ENCODE results near the gene TFEB. TPM values are rescaled to one million over a fixed set of nuclear protein-coding genes. Genes with fewer than 3 reads are reported as not detected.

The TFEB gene
- total RNA-seq, 4 donors from 2014 or later, result 19.0 to 23.3 (median 21.6) TPM

DNA sequence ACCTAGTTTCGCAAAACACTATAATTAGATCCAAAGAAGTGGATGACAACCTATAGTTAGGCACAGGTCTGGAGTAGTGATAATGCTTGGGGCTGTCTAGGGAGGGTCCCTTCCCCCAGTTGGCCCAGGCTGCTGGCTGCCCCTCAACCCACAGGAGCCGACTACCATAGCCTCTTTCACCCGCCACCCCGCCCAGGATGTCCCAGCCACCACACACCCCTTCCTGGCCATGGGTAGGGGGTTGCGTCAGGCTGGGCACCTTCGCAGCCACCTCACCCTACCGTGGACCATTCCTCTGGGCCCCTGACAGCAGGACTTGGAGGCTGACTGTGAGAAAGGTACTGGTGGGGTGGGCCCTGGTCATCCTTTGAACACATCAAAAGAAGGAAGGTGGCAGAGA is 8.5 kb downstream of the TFEB start:
- TF ChIP-seq EP300 (IDR thresholded peaks at IDR 0.05), result no peak
- TF ChIP-seq POLR2A (IDR thresholded peaks at IDR 0.05), result no peak
- TF ChIP-seq POLR2AphosphoS5 (IDR thresholded peaks at IDR 0.05), result no peak
- TF ChIP-seq CTCF (IDR thresholded peaks at IDR 0.05), result no peak
- H3K27me3 ChIP-seq, result no peaks in the 10 kb centered on the region
- peaks cover 70% of the 10 kb centered on the region for H3K4me1 ChIP-seq
- WGBS, result 67% methylated on average over 7 of the region's 7 CpGs
- DNase-seq (ENCODE audit: low spot score in 2 of 2), result no peak
- no peaks in the 10 kb centered on the region for H3K36me3 ChIP-seq
- no peaks in the 10 kb centered on the region for H3K9me3 ChIP-seq
- no peak overlapping the region for H3K27ac ChIP-seq
- no peak overlapping the region for H3K4me3 ChIP-seq

GRCh38 chr6:41724586-41725501 is 10.6 kb downstream of the TFEB start:
- Histone ChIP-seq H3K9me3 (no peaks in the 10 kb centered on the region), H3K27ac (no peak overlapping the region), H3K4me3 (no peak overlapping the region), H3K4me1 (peaks cover 51% of the 10 kb centered on the region), H3K36me3 (no peaks in the 10 kb centered on the region), H3K27me3 (no peaks in the 10 kb centered on the region)
- 66% methylated on average over 9 of the region's 13 CpGs for WGBS
- DNase-seq (ENCODE audit: low spot score in 2 of 2), result no peak
- no peak for TF ChIP-seq EP300 (IDR thresholded peaks at IDR 0.05)
- no peak for TF ChIP-seq CTCF (IDR thresholded peaks at IDR 0.05)
- TF ChIP-seq POLR2A (IDR thresholded peaks at IDR 0.05), result no peak
- no peak for TF ChIP-seq POLR2AphosphoS5 (IDR thresholded peaks at IDR 0.05)

DNA sequence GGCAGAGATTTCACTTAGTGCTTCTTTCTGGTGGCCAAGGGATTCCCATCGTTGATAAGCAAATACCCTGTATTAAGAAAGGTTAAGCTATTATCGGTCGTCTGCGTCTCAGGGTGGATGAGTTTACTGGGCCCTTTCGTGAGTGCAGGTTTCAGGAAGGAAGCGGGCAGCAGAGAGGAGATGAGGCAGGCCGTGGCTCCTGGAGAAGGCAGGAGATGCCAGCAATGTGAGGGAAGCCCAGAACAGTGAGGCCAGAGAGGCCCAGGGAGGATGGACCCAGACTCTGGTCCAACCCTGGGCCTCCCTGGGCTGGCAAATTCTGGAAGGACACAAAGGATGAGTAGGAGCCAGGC is 11.2 kb downstream of the TFEB start:
- TF ChIP-seq POLR2A (IDR thresholded peaks at IDR 0.05) (no peak), CTCF (IDR thresholded peaks at IDR 0.05) (no peak), POLR2AphosphoS5 (IDR thresholded peaks at IDR 0.05) (no peak), EP300 (IDR thresholded peaks at IDR 0.05) (no peak)
- H3K4me1 ChIP-seq, result peaks cover 51% of the 10 kb centered on the region
- no peak overlapping the region for H3K27ac ChIP-seq
- no peaks in the 10 kb centered on the region for H3K9me3 ChIP-seq
- H3K27me3 ChIP-seq, result no peaks in the 10 kb centered on the region
- no peak overlapping the region for H3K4me3 ChIP-seq
- DNase-seq (ENCODE audit: low spot score in 2 of 2), result no peak
- 80% methylated on average over 7 of the region's 7 CpGs for WGBS
- no peaks in the 10 kb centered on the region for H3K36me3 ChIP-seq

DNA sequence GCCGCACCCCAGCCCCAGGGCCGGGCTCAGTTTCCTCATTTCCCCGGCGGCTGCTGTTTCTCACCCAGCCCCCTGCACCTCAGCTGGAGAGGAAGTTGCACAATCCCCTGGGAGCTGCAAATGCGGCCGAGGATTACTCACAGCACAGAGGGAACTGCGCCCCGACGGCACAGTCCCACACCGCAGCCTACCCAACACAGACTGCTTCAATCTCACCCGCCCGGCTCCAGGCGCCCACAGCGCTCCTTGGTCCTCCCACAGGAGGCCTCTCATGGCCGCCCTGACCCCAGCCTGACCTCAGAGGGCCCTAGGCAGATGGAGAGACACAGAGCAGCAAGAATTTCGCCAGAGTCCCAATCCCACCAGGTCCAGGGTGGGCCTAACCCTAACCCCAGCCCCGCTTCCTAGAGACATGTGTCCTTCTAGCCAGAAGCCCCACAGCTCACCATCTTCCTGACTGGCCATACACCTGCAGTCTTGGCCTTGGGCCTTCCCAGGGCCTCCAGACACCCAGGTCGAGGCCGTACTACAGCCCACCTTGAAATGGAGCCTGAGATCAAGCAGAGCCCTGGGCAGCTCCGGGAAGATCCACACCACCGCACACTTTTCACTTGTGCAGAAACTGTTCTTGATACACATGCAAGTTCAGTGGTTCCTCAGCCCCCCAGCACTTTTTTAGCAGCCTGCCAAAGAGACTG is 11.7 kb downstream of the TFEB start:
- DNase-seq (ENCODE audit: low spot score in 2 of 2), result peak; percentile 85 to 92
- no peak overlapping the region for H3K4me3 ChIP-seq
- H3K27ac ChIP-seq, result peak overlapping the region; percentile 40
- H3K4me1 ChIP-seq, result peaks cover 51% of the 10 kb centered on the region
- 72% methylated on average over 12 of the region's 21 CpGs for WGBS
- no peaks in the 10 kb centered on the region for H3K36me3 ChIP-seq
- H3K9me3 ChIP-seq, result no peaks in the 10 kb centered on the region
- TF ChIP-seq POLR2A (IDR thresholded peaks at IDR 0.05) (no peak), CTCF (IDR thresholded peaks at IDR 0.05) (no peak), POLR2AphosphoS5 (IDR thresholded peaks at IDR 0.05) (peak in 1 of 3 donors; percentile 14)
- no peaks in the 10 kb centered on the region for H3K27me3 ChIP-seq

GRCh38 chr6:41722969-41723529 is 12.4 kb downstream of the TFEB start:
- Histone ChIP-seq H3K4me1 (peaks cover 51% of the 10 kb centered on the region), H3K36me3 (no peaks in the 10 kb centered on the region), H3K27ac (peak overlapping the region; percentile 1), H3K9me3 (no peaks in the 10 kb centered on the region), H3K27me3 (no peaks in the 10 kb centered on the region), H3K4me3 (no peak overlapping the region)
- TF ChIP-seq EP300 (IDR thresholded peaks at IDR 0.05), result no peak
- TF ChIP-seq POLR2AphosphoS5 (IDR thresholded peaks at IDR 0.05), result no peak
- no peak for TF ChIP-seq POLR2A (IDR thresholded peaks at IDR 0.05)
- TF ChIP-seq CTCF (IDR thresholded peaks at IDR 0.05), result no peak
- DNase-seq (ENCODE audit: low spot score in 2 of 2), result no peak
- WGBS, result 60% methylated on average over 6 of the region's 8 CpGs
